ENCODE data around the gene CATSPERZ.
"Not testable (repeated sequence)": the region's sequence is repeated elsewhere in the genome, so short reads cannot be mapped to it uniquely, and the experiment has no call there.

The CATSPERZ gene

DNA sequence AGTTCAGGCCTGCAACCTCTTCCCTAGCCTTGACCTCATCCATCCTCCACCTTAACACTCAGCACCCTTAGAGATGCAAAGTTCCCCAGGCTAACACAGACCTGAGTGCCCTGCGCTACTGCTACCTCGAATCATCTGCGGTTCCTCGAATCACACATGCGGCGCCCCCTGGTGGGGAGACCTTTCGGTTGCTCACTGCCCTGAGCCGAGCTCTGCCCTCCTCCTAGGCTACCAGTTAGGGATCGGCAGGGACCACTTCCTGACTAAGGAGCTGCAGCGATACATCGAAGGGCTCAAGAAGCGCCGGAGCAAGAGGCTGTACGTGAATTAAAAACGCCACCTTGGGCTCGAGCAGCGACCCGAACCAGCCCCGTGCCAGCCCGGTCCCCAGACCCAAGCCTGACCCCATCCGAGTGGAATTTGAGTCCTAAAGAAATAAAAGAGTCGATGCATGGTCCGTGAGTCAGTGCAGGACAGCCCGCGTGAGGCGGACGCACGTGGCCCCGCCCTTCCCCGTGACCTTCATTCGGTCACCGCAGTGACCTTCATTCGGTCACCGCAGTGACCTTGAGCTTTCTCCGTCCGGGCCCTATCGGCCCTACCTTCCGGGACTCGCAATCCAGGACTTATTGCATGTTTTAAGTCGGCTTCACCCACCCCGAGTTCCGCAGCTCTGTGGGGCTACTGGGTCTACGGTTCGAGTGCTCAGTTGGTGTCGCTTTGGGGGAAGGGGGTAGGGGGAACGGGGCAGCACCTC lies 4.3 kb downstream of the CATSPERZ start:
- peak; percentile 97 for DNase-seq (ENCODE audit: low read depth)

DNA sequence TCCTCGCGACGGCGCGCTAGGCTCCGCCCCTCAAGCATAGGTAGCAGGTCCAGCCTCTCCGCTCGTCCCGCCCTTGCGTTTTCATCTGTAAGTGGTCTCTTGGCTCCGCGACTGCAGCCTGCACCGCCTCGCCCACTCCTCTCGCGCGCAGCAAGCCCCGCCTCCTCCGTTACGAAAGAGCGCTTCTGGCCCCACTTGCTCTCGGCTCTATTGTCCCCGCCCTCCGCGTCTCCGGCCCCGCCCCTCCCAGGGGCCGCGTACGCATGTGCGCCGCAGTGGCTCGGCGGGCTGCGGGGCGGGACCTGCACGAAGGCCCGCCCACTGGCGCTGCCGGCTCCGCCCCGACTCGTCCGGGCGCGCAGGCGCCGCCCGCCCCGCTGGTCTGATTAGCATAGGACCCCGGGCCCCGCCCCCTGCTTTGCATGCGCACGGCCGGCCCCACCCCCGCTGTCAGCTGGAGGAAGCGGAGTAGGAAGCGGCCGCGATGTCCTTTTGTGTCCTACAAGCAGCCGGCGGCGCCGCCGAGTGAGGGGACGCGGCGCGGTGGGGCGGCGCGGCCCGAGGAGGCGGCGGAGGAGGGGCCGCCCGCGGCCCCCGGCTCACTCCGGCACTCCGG lies 5.0 kb downstream of the CATSPERZ start, which contains the start of gene ESRRA:
Gene ESRRA (plus strand): TSS at position 450 of the 616 bp plus-strand sequence. CDS start 1,656 bp downstream, outside the sequence.
- peak; percentile 100 for DNase-seq (ENCODE audit: low read depth)

DNA sequence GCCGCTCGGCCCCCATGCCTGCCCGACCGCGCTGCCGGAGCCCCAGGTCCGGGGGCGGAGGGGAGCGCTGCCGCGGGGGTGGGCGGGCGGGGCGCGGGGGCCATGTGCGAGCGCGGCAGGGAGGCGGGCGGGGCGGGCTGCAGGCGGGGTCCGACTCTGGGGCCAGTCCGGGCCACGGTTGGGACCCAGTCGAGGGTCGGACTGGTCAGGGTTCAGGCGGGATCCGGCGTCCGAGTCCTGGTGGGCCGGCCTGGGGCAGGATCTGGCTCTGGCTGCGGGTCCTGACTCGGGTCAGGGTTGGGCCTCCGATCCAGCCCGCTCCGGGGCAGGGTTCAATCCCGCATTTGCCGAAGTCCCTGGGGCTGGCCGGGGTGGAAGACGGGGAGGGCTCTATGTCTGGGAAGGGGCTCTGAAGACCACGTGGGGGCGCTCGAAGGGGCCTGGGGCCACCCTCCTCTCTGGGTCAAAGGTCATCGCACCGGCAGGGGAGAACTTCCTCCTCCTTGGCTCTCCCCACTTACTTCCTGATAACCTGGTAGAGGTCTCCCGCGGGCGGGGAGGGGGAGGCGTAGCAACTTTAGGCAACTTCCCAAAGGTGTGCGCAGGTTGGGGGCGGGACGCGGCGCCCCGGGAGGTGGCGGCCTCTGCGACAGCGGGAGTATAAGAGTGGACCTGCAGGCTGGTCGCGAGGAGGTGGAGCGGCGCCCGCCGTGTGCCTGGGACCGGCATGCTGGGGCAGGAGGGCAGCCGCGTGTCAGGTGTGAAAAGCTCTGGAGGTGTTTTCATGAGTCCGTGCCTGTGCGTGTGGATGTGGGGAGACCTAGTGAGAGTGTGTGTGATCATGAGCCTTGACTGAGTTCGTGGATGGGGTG lies 5.8 kb downstream of the CATSPERZ start:
- peak; percentile 56 for DNase-seq (ENCODE audit: low read depth)

DNA sequence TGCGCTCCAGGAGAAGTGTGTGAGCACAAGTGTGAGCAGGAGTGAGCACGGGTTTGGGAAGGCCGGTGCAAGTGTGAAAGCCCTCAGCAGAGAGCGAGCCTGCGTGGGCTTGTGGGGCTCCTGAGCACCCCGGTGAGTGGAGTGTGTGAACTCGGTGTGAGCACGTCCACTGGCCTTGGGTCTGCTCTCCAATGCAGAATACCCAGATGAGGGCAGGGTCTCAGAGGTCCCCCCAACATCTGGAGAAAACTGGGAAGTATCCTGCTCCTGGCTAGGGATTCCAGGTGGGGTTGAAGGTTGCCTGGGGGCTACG lies 6.4 kb downstream of the CATSPERZ start:
- no peak for DNase-seq (ENCODE audit: low read depth)

DNA sequence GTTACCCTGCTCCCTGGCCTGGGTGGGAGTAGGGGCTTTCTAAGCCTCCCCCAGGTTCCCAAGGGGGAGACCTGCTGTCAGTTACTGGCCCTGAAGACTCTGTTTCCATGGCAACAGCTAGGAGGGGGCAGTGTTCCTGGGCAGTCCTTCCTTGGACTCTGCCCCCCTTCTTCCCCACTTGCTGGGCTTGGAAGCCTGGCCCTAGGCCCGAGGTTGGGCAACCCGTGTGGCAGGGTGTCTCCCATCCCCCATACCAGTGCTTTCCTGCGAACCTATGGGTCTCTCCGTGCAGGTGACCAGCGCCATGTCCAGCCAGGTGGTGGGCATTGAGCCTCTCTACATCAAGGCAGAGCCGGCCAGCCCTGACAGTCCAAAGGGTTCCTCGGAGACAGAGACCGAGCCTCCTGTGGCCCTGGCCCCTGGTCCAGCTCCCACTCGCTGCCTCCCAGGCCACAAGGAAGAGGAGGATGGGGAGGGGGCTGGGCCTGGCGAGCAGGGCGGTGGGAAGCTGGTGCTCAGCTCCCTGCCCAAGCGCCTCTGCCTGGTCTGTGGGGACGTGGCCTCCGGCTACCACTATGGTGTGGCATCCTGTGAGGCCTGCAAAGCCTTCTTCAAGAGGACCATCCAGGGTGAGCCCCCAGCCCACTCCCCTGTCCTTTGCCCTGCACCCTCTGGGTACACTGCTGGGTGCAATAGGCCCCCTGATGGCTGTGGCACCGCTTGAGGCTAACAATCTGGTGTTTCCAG lies 6.9 kb downstream of the CATSPERZ start:
- DNase-seq (ENCODE audit: low read depth), result no peak

DNA sequence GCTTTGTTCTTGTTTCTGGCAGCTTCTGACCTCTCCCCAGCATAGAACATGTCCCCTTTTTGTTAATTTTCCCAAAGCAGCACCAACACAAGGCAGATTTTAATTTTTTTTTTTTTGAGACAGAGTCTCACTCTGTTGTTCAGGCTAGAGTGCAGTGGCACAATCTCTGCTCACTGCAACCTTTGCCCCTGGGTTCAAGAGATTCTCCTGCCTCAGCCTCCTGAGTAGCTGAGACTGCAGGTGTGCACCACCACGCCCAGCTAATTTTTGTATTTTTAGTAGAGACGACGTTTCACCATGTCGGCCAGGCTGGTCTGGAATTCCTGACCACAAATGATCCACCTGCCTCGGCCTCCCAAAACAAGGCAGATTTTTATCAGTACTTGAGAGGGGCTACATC lies 7.6 kb downstream of the CATSPERZ start:
- not testable (repeated sequence) for DNase-seq (ENCODE audit: low read depth)

DNA sequence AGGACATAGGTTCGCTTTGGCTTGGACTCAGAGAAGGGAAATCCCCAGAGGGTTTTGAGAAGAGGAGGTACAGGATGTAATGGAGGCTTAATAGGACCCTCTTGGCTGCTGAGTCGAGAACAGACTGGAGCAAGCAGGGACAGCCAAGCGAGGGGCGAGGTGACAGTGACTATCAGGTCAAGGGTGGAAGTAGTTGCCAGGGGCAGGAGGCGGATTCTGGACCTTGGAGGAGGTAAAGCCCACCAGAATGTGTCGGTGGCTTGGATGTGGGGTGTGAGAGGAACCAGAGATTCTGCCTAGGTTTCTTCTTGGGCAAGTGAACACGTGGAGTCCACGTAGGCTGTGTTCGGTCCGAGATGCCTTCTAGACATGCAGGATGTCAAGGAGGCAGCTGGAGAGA lies 12.8 kb downstream of the CATSPERZ start:
- no peak for DNase-seq (ENCODE audit: low read depth)

DNA sequence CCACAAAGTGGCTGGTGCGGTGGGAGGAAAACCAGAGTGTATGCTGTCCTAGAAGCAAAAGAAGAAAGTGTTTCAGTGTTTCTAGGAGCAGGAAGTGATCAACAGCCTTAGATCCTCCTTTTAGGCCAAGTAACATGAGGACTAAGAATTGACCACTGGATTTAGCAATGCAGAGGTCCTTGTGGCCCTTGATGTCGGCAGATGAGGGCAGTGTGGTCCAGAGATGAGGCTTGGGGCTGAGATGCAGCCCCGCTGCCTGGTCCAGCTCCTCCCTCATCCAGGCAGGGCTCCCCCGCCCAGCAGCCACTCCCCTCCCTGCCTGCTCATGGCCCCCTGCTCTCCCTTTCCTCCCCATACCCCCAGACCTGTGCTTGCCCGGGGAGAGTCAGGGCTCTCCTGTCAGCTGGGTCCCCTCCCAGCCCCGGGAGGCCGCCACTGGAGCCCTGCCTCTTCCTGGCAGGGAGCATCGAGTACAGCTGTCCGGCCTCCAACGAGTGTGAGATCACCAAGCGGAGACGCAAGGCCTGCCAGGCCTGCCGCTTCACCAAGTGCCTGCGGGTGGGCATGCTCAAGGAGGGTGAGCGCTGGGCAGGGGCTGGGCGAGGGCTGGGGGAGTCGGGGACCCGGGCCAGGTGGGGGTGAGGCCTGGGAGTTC lies 13.5 kb downstream of the CATSPERZ start:
- no peak for DNase-seq (ENCODE audit: low read depth)

DNA sequence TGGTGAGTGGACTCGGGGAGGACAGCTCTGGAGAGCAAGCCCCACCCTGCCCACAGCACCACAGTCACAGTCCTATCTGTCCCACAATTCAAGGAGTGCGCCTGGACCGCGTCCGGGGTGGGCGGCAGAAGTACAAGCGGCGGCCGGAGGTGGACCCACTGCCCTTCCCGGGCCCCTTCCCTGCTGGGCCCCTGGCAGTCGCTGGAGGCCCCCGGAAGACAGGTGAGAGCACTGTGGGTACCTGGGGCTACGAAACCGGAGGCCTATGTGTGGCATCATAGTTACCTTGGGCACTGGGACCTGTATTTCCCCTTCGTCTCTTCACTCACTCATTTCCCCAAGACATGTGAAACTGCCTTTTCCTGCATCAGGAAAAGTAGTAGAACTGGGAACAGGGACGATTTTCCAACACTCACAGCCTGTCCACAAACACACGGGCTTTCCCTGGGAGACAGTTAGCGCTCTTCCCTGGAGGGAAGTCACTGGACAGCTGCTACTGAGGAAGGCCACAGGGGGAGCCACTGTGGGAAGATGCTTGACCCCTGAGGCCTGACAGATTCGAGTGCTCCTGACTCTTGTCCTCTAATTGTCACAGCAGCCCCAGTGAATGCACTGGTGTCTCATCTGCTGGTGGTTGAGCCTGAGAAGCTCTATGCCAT lies 14.1 kb downstream of the CATSPERZ start:
- no peak for DNase-seq (ENCODE audit: low read depth)

DNA sequence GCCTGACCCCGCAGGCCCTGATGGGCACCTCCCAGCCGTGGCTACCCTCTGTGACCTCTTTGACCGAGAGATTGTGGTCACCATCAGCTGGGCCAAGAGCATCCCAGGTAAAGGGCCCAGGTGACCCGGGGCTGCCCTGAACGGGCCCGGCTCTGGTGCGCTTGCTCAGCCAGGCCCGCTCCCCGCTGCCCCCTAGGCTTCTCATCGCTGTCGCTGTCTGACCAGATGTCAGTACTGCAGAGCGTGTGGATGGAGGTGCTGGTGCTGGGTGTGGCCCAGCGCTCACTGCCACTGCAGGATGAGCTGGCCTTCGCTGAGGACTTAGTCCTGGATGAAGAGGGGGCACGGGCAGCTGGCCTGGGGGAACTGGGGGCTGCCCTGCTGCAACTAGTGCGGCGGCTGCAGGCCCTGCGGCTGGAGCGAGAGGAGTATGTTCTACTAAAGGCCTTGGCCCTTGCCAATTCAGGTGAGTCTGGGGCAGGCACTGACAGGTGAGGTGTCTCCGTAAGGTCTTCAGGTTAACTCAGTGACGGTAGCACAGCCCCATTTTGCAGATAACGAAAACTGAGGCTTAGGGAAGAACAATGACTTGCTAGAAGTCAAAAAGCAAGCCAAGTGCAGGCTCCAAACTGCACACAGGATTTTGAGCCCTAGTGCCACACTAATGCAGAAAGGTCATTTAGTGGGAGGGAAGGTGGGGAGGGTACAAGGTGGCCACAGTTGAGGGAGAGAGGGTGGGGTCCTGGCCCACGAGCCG lies 14.8 kb downstream of the CATSPERZ start:
- DNase-seq (ENCODE audit: low read depth), result no peak

DNA sequence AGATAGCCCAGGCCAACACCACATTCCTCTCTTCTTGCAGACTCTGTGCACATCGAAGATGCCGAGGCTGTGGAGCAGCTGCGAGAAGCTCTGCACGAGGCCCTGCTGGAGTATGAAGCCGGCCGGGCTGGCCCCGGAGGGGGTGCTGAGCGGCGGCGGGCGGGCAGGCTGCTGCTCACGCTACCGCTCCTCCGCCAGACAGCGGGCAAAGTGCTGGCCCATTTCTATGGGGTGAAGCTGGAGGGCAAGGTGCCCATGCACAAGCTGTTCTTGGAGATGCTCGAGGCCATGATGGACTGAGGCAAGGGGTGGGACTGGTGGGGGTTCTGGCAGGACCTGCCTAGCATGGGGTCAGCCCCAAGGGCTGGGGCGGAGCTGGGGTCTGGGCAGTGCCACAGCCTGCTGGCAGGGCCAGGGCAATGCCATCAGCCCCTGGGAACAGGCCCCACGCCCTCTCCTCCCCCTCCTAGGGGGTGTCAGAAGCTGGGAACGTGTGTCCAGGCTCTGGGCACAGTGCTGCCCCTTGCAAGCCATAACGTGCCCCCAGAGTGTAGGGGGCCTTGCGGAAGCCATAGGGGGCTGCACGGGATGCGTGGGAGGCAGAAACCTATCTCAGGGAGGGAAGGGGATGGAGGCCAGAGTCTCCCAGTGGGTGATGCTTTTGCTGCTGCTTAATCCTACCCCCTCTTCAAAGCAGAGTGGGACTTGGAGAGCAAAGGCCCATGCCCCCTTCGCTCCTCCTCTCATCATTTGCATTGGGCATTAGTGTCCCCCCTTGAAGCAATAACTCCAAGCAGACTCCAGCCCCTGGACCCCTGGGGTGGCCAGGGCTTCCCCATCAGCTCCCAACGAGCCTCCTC lies 15.7 kb downstream of the CATSPERZ start:
- not testable (repeated sequence) for DNase-seq (ENCODE audit: low read depth)

DNA sequence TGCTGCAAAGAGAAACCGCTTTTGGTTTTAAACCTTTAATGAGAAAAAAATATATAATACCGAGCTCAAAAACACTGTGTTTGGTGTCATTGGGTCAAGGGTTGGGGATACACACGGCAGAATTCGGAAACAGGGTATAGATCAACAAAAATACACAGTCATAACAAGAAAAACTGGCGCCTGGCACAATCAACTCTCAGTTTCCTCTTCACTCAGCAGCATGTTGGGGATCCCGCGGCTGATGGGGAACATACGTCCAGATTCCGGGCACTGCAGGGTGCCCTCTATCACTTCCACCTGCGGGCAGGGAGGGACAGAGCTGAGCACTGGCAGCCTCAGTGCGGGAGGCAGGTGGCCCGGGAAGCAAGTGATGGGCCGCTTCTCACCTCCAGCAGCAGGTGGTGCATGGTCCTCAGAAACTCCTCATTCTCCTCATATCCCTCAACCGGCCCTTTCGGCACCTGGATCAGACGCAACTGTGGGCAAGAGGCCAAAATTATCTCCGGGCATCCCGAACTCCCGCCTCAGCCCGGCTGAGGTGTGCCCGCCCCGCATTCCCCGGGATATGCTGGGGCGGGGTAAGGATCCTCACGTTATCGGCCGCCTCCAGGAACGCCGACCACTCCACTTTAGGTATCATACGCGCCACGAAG lies 16.6 kb downstream of the CATSPERZ start:
- no peak for DNase-seq (ENCODE audit: low read depth)

DNA sequence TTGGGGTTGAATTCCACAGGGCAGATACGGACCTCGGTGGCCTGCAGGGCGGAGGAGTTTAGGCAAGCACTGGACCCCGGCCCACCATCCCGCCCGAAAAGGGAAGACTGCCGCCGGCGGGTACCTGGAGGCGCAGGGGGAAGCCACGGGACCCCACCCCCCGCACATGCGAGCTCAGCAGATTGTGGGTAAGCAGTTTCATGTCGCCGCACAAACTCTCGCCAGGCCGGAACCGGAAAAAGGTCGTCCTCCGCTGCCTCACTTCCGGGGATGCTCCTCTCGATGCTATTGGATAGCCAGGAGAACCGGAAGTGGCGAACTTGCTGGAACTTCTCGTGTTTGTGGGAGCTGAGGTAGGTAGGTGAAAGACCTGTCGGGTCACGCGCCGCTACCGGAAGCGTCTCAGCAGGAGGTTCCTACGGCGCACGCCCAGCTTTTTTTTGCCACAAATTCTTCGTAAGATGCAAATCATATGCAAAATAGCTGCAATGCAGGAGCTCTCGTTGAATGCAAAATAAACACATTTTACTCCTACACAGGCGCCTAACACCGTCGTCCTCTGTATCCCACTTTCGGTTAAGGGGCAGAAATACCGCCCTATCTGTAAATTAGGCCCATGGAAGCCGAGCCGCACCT lies 17.3 kb downstream of the CATSPERZ start, which contains the start of gene TRMT112:
Gene TRMT112 (minus strand): TSS at position 235 of the 636 bp plus-strand sequence. CDS start 33 bp downstream, at position 202.
- peak; percentile 88 for DNase-seq (ENCODE audit: low read depth)

DNA sequence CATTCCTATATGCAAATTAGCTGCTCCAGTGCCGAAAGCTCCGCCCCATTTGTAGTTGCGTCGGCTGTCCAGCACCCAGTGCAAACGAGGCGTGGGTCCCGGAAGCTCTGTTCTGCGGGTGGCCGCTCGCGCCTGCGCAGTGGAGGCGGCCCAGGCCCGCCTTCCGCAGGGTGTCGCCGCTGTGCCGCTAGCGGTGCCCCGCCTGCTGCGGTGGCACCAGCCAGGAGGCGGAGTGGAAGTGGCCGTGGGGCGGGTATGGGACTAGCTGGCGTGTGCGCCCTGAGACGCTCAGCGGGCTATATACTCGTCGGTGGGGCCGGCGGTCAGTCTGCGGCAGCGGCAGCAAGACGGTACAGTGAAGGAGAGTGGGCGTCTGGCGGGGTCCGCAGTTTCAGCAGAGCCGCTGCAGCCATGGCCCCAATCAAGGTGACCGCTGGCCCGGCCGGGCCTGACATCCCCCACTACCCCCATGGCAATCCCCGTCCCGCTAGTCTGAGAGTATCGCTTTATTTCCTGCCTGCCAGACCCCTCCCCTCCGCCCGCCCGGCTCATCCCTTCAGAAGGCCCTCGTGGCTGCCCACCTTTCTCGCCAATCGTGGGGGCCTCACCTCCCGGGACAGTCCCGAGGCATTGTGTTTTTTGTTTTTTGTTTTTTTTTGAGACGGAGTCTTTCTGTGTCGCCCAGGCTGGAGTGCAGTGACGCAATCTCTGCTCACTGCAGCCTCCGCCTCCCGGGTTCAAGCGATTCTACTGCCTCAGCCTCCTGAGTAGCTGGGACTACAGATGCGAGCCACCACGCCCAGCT lies 18.0 kb downstream of the CATSPERZ start, which contains the start of gene PRDX5:
Gene PRDX5 (plus strand): TSS at position 161 of the 805 bp plus-strand sequence. CDS start 95 bp downstream, at position 256.
- DNase-seq (ENCODE audit: low read depth), result peak; percentile 86

DNA sequence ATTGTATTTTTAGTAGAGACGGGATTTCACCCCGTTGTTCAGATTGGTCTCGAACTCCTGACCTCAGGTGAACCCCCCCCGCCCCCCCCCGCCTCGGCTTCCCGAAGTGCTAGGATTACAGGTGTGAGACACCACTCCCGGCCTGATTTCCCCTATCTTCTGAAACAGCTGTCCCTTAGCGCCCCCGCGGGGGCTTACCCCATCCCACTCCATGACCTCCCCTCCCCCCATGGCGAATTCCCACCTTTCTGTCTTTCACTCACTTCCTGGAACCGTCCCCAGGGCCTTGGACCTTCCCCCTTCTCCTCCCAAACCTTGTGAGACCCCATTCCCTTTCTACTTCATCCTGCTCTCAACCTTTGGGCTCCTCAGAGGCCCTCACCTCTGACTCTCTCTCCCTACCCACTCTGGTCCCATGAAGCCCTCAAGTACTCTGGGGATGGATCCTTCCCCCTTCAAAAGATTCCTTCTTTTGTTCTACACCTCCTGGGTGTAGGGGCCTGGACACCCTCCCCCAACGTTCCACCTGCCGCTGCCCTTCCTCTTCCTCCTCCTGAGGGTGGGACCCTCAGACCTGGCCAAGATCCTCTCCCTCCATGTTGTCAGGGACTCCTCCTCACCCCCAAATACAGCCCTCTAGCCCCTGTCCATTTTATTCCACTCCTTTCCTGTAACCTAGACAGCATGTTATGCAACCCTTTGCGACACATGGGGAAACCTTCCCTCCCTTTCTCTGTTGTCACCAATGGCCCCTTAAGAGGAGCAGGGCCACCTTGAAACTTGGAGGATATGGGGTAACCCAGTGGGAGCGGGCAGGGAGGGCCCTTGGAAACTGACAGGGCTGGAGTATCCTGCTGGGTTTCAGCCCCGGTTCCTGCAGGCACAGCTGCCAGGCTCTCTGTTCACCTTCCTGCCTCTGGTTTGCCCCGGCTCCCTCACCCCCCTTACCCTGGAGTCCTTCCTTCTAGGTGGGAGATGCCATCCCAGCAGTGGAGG lies 18.9 kb downstream of the CATSPERZ start:
- DNase-seq (ENCODE audit: low read depth), result no peak

DNA sequence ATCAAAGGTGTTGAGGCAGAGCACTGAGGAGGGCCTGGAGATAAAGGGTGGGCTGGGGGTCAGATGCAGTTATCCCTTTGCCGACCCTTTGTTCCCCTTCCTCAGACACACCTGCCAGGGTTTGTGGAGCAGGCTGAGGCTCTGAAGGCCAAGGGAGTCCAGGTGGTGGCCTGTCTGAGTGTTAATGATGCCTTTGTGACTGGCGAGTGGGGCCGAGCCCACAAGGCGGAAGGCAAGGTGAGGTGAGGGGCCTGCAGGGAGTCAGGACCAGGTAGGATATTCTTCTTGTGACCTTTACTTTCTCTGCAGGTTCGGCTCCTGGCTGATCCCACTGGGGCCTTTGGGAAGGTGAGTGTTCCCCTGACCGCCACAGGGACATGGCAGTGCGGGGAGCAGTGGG lies 20.4 kb downstream of the CATSPERZ start:
- DNase-seq (ENCODE audit: low read depth), result no peak
